Measurements from ENCODE around the gene NFE2L2.
A peak's percentile ranks its signal among the peaks of the same experiment; 100 is the strongest.
"Not testable (repeated sequence)": the region's sequence is repeated elsewhere in the genome, so short reads cannot be mapped to it uniquely, and the experiment has no call there.

Gene NFE2L2

GRCh38 chr2:177255227-177255601 lies 9.3 kb downstream of the NFE2L2 start:
- no peak for DNase-seq

DNA sequence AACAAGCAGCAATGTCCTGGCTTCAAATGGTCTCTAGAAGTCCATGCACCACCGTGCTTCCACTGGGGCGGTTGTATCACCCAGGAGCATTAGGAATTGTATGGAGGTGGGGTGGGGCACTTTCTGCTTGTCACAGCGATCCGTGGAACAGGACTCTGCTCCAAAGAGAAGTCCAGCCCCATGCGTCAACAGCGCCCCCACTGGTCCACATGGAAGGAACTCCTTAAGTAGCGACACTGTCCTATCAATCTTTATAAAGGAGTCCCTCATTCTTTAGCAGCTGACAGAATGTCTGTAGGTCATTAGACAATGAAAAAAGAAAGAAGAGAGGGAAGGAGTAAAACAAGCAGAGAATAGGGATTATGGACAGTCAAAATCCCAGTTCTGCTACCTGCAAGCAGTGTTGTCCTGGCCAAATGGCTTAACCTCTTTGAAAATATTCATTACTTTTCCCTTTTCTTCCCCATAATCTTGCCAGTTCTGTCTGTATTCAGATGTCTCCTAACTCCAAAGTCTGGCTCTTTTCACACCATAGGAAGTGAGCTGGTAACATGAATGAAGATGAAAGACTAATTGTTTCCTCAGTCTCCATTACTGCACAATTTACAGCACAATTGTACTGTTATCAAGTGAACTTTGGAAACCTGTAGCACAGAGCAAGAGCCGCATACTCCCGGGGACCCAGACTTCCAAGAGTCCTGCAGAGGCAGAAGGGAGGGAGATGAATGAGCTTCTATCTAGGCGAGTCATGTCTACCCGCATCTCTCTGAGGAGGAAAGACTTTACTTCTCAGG lies 9.9 kb downstream of the NFE2L2 start:
- DNase-seq: no peak

GRCh38 chr2:177253704-177254103 lies 10.8 kb downstream of the NFE2L2 start:
- no peak for DNase-seq

DNA sequence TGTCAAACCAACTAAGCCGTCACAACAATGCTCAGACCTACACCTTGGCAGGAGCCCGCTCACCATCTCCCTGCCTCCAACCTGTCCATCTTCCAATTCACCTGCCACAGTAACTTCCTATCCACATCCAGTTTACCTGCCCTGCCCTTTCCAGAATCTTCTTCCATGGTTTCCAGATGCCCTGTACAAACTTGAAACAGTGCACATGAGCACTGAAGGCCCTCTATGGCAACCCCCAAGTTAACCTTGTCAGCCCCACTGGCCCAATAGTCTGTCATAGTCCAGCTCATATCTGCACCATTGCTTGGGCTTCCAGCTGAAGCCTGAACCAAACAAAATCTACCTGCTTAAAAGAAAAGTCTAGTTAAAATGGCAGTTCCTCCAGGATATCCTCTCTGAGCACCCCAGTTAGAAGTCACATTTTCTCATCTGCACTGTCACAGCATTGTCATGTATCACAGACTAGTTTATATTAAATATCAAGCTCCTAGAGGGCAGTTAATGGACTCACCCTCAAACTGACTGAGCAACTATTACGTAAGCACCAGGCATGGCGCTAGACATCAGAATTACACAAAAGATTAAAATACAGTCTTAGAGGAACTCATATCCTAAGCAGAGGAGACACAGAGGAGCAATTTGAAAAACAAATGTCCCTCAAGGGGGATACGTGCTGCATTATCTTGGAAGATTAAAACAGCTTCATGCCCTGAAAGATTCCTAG lies 11.6 kb downstream of the NFE2L2 start:
- no peak for DNase-seq

DNA sequence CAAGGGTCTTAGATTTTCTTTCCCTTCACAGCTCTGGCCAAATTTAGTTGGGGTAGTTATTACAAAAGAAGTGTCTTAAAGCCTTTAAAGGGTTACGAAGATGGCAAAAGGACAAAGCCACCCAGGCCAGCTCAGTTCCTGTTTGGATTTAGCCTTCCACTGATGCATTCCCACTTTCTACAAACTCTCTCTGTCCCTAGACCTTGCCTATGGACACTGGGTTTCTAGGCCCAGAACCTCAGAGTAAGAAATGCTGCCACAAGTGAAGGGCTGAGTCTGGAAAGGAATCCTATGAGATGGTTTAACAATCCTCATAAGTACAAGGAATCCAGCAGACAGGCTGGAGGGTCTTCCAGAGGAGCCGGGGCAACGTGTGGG lies 13.4 kb downstream of the NFE2L2 start:
- no peak for DNase-seq

GRCh38 chr2:177250461-177250860 lies 14.1 kb downstream of the NFE2L2 start:
- DNase-seq: no peak

DNA sequence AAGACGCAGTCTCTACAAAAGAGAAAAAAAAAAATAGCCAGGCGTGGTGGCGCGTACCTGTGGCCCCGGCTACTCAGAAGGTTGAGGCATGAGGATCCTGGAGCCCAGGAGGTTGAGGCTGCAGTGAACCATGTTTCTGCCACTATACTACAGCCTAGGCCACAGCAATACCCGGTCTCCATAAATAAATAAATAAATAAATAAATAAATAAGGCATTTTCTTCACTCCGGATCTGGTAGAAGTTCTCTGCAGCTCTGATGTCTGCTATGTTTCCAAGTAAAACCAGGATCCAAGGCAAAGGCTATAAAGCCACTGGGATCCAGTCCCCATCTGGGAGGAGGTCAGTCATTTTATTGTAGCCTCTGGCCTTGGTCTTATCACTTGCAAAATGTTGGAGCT lies 15.5 kb downstream of the NFE2L2 start:
- DNase-seq: no peak

DNA sequence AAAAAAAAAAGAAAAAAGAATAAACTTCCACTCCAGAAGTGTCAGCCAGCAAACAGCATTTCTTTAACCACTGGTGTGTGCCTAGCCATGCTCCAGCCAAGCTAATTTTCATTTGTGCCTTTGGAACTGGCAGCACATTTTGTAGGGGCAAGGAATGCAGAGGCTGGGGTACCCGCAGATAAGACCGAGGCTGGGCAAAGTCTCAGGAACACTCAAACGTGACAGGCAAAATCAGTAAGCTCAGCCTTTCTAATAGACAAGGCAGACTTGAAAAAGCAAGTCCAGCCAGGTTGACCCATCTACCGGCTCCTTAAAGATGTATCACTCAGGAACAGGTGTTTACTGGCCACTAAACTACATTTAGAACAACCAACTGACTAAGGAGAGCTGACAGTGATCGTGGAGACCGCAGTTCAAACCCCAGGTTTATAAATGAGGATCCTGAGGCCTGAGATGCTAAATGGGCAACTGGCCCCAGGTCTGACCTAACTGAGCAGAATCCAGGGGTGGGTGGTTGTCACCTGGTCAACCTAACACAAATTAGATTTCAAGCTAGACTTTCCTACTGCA lies 16.7 kb downstream of the NFE2L2 start:
- no peak for DNase-seq

DNA sequence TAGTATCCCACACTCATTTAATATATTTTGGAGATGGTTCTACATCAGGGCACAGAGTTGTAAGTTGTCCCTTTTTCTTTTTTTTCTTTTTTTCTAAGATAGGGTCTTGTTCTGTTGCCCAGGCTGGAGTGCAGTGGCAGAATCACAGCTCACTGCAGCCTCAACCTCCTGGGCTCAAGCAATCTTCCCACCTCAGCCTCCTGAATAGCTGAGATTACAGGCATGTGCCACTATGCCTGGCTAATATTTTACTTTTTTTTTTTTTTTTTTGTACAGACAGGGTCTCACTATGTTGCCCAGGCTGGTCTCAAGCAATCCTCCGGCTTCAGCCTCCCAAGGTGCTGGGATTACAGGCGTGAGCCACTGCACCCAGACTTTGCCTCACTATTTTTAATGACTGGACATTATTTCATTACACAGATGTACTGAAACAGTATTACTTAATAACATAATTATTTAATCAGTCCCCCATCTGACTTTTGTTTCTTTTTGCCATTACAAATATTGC lies 17.9 kb downstream of the NFE2L2 start:
- not testable (repeated sequence) for DNase-seq

GRCh38 chr2:177246000-177246399 lies 18.5 kb downstream of the NFE2L2 start:
- no peak for DNase-seq

GRCh38 chr2:177245010-177245422 lies 19.5 kb downstream of the NFE2L2 start:
- no peak for DNase-seq

- no peak for DNase-seq
These were observed 20.2 kb downstream of the NFE2L2 start for GRCh38 chr2:177244244-177244771.

DNA sequence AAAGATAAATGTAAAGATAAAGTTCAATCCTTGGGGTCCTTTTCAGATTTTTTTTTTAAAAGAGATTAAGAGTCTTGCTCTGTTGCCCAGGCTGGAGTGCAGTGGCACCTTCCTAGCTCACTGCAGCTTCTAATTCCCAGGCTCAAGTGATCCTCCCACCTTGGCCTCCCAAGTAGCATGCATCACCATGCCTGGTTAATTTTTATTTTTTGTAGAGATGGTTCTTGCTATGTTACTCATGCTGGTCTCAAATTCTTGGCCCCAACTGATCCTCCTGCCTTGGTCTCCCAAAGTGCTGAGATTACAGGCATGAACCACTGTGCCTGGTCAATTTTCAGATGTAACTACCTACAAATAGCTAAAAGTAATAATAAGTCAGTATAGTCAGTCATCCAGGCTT lies 21.1 kb downstream of the NFE2L2 start:
- no peak for DNase-seq

- DNase-seq: no peak
These were observed 21.5 kb downstream of the NFE2L2 start for GRCh38 chr2:177243073-177243472.

DNA sequence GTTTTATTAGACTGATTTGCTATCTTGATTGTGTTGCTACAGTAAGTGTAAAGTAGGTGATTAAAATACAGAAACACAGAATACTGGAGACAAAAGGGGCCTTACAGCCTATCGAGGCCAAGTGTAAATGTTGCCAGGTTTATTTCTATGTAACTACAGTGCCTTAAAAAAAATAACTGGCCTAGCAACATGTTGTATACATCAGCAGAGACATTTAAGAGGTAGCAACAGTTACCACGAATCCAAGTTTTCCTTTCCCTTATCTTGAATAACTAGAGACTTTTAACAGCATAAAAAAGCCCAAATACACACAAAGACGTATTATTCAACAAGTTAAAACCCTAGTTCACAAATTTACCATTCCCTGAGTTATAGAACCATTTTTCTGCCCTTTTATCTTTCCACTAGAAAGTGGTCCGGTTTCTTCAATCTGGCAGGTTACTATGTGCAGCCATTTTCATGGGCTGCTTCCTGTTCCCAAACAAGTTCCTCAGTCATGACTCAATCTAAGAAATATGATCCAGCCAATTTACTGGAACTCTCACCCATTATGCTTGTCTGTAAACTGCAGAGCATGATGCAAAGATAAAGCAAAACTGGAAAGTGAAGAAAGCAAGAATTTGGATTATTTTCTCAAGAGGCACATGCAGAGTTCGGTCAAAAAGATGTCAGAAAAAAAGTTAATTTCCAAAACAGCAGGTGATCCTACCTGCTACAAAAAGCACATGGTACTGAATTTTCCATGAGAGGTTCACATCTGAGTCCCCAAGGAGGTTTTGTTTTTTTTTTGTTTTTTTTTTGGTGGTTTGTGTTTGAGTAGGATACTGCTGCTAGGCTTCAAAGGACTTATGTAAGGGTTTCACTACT lies 22.2 kb downstream of the NFE2L2 start:
- peak in 1 of 5 donors; percentile 22 for DNase-seq

DNA sequence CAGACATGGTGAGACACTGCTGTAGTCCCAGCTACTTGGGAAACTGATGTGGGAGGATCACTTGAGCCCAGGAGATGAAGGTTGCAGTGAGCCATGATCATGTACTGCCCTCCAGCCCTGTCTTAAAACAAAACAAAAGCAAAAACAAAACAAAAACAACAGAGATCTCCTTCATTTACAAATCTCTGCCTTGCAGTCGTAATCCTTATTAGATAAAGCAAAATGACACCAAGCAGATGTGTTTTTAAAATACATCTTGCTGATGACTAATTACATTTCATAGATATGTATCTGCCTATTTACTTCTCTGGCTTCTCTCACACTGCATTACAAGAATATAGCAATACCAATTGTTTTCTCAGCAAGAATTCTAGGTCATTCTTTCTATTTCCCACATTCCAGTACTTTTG lies 22.8 kb downstream of the NFE2L2 start:
- DNase-seq: no peak

GRCh38 chr2:177239932-177240630 lies 24.4 kb downstream of the NFE2L2 start:
- DNase-seq: peak in 1 of 5 donors; percentile 70

- no peak for DNase-seq
These were observed 25.5 kb downstream of the NFE2L2 start for GRCh38 chr2:177239053-177239452.

DNA sequence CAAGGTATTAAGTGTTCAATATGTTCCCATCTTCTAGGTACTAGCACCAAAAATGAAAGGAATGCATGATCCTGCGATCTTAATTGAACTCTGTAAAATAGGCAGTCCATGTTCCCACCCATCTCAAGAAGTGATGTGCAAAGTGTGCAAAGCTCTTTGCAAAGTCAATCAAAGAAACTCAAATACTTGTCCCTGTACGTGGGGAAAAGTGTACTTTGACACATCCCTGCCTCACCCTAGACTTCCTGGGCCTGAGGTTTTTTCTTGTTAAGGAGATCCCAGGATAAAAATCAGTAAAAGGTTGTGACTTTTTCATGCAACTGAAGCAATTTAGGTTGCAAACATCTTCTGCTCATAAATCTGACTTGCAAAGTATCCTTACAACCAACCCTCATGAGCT lies 26.6 kb downstream of the NFE2L2 start:
- DNase-seq: no peak

GRCh38 chr2:177235855-177236437 lies 28.6 kb downstream of the NFE2L2 start:
- no peak for DNase-seq

- no peak for DNase-seq
These were observed 30.3 kb downstream of the NFE2L2 start for GRCh38 chr2:177234267-177234666.

Data from T-helper 1 cell (primary cell).